SH-SY5Y (cell line): ENCODE data around the gene TMEM144.

Experiments
- GATA2 ChIP-seq: IDR thresholded peaks from 2 replicates; pipeline ENCODE4 v1.6.1; 2011; ENCODE audit warnings: mild to moderate bottlenecking, low read depth, low read length
- GATA3 ChIP-seq: IDR thresholded peaks from 2 replicates; pipeline ENCODE4 v1.6.1; 2011; ENCODE audit warnings: low read depth, mild to moderate bottlenecking, low read length, moderate library complexity

DNA sequence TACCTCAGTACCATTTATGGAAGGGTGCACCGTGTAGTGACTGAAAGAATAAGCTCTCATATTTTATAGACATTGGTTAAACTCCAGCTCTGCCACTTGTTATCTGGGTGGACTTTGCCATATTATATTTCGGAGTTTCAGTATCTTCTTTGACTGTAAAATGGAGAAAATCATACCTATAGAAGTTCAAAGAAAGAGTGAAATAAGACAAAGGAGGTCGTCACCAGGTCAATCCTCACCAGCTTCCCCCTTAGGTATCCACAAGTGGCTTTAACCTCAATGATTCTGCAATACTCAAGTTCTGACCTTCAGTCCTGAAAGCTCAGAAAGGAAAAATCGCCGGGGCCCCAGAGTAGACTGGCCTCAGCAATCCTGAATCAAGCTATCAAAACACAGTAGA lies 64.3 kb downstream of the TMEM144 start:
- no peak for TF ChIP-seq GATA3
- no peak for TF ChIP-seq GATA2
